ENCODE data around the gene PFKL. TPM values are rescaled to one million over a fixed set of nuclear protein-coding genes. Genes with fewer than 3 reads are reported as not detected.

The PFKL gene
- total RNA-seq, 1 donor from 2014 or later: 106 TPM

DNA sequence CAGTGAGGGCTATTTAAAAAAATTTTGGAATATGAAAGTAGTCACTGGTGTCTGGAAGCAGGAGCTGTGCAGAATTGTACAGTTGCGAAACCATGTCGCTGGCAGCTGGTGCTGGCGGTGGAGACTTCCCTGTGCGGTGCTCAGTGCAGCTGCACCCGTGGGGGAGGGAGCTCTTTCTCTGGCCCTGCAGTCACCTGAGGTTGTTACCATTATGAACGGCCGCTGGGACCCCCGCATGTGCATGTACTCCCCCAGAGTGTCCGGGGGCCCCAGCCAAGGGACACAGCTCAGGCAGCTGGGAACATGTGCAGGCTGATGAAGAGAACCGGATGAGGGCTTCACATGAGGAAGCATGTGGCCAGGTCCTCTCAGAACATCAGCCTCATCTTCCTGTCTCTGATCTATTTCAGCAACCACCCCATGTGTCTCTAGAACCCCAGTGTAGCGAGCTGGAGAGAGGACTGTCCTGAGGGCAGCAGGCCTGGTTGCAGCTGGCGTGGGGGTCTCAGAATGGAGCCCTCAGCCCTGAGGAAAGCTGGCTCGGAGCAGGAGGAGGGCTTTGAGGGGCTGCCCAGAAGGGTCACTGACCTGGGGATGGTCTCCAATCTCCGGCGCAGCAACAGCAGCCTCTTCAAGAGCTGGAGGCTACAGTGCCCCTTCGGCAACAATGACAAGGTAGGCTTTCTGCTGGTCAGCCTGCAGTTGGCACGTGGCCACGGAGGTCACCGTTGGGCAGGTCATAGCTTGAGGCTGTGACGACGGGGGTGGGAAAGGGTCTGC lies 53.5 kb downstream of the PFKL start, which contains the start of gene TRPM2:
TSS of gene TRPM2 (plus strand) at position 431 of the 780 bp plus-strand sequence. CDS start at position 511, 80 bp downstream.
- ATAC-seq: peak; percentile 61 to 68
- Histone ChIP-seq H3K4me1 (peaks cover 21% of the 10 kb centered on the region), H3K9me3 (no peaks in the 10 kb centered on the region), H3K36me3 (no peaks in the 10 kb centered on the region), H3K27ac (peak within 1 kb of the TSS; percentile 75), H3K27me3 (ENCODE audit: low read depth) (peaks cover 45% of the 10 kb centered on the region), H3K4me3 (peak within 1 kb of the TSS; percentile 42)
- DNase-seq: peak; percentile 80
- TF ChIP-seq, protein P1, sequence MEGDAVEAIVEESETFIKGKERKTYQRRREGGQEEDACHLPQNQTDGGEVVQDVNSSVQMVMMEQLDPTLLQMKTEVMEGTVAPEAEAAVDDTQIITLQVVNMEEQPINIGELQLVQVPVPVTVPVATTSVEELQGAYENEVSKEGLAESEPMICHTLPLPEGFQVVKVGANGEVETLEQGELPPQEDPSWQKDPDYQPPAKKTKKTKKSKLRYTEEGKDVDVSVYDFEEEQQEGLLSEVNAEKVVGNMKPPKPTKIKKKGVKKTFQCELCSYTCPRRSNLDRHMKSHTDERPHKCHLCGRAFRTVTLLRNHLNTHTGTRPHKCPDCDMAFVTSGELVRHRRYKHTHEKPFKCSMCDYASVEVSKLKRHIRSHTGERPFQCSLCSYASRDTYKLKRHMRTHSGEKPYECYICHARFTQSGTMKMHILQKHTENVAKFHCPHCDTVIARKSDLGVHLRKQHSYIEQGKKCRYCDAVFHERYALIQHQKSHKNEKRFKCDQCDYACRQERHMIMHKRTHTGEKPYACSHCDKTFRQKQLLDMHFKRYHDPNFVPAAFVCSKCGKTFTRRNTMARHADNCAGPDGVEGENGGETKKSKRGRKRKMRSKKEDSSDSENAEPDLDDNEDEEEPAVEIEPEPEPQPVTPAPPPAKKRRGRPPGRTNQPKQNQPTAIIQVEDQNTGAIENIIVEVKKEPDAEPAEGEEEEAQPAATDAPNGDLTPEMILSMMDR (IDR thresholded peaks at IDR 0.05): no peak
- intact Hi-C loops (cut with DNase I): no loop called here

DNA sequence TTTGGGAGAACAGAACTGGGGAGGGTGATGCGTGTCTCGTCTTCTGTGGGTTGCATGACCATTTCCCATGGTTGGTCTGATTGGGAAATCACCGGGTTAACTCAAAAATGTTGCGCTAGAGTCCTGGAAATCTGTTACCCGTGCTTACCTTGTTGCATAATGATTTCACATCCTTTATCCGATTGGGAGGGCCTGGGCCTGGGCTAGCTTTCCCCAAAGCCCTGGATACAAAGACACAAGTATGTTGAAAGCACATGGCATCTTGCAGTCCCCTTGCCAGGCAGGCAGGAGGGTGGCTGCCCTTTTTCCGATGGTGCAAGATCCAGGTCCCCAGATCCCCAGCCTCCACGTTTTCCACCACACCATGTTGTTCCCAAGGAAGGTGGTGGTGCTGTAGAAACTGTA lies 54.1 kb downstream of the PFKL start:
- Histone ChIP-seq H3K4me3 (peak overlapping the region; percentile 42), H3K27me3 (ENCODE audit: low read depth) (peaks cover 40% of the 10 kb centered on the region), H3K9me3 (no peaks in the 10 kb centered on the region), H3K36me3 (no peaks in the 10 kb centered on the region), H3K27ac (peak overlapping the region; percentile 75), H3K4me1 (peaks cover 18% of the 10 kb centered on the region)
- ATAC-seq (peak; percentile 25), DNase-seq (no peak)
- TF ChIP-seq, protein P1 (IDR thresholded peaks at IDR 0.05): no peak
- intact Hi-C loops (cut with DNase I): no loop called here

DNA sequence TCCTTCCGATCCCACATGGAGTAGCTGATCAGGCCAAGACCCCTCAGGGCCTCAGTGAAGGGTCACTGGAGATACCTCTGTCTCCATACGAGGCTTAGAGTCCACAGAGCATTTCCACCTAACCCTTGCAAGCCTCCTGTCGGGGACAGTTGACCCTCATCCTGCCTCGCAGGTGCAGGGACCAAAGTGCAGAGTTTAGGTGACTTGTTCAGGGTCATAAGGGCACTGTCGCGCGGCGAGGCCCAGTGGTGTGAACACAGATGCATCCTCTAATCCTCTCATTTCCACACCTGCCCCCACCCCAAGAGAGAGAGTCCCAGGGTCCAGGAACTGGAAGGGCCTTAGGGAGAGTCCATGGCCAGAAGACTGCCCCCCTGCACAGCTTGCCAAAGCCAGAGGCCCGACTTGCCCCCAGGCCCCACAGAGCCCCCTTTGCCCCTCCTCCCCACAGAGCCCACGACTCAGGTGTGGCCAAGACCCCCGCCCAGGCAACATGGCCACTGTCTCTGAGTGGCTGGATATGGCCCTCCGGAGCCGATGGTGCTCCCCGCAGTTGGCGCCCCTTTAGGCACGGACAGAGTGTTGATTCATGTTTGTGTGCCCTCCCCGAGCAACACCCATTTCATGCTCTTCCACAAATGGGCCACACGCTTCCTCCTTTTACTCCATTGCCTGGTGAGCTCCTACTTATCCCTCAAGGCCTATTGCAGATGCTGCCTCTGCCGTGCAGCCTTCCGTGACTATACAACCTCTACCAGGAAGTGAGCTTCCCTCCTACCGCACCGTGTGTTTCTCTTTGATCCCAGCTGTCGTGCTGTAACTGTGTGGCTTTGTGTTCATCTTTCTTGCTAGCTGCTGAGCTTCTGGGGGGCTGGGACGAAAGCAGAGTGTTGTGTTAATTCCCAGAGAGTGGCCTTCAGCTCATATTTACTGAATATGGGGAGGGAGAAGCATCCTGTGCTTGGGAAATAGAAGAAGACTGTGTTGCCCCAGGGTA lies 55.2 kb downstream of the PFKL start:
- DNase-seq (no peak), ATAC-seq (no peak)
- intact Hi-C loops (cut with DNase I): no loop called here
- H3K36me3 ChIP-seq: no peaks in the 10 kb centered on the region
- H3K27ac ChIP-seq: no peak overlapping the region
- peaks cover 18% of the 10 kb centered on the region for H3K4me1 ChIP-seq
- no peaks in the 10 kb centered on the region for H3K9me3 ChIP-seq
- H3K27me3 ChIP-seq (ENCODE audit: low read depth): peaks cover 30% of the 10 kb centered on the region
- TF ChIP-seq, protein P1 (IDR thresholded peaks at IDR 0.05): no peak
- peak overlapping the region; percentile 42 for H3K4me3 ChIP-seq

DNA sequence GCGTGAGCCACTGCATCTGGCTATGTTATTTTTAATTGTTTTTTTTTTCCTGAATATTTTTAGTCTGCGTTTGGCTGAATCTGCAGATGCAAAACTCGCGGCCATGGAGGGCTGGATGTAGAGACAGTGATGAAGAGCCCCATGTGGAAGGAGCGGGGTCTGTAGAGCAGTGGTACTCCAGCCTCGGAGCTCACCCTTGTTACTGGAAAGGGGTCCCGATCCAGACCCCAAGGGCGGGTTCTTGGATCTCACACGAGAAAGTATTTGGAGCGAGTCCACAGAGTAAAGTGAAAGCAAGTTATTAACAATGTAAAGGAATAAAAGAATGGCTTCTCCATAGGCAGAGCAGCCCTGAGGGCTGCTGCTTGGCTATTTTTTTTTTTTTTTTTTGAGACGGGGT lies 56.3 kb downstream of the PFKL start:
- Histone ChIP-seq H3K4me3 (no peak overlapping the region), H3K9me3 (no peaks in the 10 kb centered on the region), H3K27me3 (ENCODE audit: low read depth) (peaks cover 23% of the 10 kb centered on the region), H3K27ac (no peak overlapping the region), H3K4me1 (peaks cover 18% of the 10 kb centered on the region), H3K36me3 (no peaks in the 10 kb centered on the region)
- intact Hi-C loops (cut with DNase I): no loop called here
- TF ChIP-seq, protein P1 (IDR thresholded peaks at IDR 0.05): no peak
- DNase-seq (no peak), ATAC-seq (no peak)

DNA sequence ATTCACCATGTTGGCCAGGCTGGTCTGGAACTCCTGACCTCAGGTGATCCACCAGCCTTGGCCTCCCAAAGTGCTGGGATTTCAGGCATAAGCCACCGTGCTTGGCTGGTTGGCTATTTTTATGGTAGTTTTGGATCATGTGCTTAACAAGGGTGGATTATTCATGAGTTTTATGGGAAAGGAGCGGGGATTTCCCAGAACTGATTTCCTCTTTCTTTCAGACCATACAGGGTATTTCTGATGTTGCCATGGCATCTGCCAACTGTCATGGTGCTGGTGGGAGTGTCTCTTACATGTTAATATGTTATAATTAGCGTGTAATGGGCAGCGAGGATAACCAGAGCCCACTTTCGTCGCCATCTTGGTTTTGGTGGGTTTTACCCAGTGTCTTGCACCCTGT lies 56.8 kb downstream of the PFKL start:
- H3K36me3 ChIP-seq: no peaks in the 10 kb centered on the region
- H3K27ac ChIP-seq: no peak overlapping the region
- intact Hi-C loops (cut with DNase I): no loop called here
- no peak overlapping the region for H3K4me3 ChIP-seq
- peaks cover 18% of the 10 kb centered on the region for H3K4me1 ChIP-seq
- ATAC-seq (no peak), DNase-seq (no peak)
- H3K27me3 ChIP-seq (ENCODE audit: low read depth): peaks cover 18% of the 10 kb centered on the region
- TF ChIP-seq, protein P1 (IDR thresholded peaks at IDR 0.05): no peak
- H3K9me3 ChIP-seq: no peaks in the 10 kb centered on the region
